ENCODE measurements around the gene CNKSR1.

GRCh38 chr1:26155370-26156284 lies 21.7 kb upstream of the CNKSR1 start:
- no peak for TF ChIP-seq CTCF (IDR thresholded peaks at IDR 0.05)
- TF ChIP-seq POLR2A (IDR thresholded peaks at IDR 0.05), result peak in 1 of 3 donors; percentile 9
